Activated CD4-positive, alpha-beta T cell treated with anti-CD3 and anti-CD28 coated beads, Interleukin-2, Interleukin-4, amounts not matched to agents 100 ng/mL and 50 ng/mL, durations not matched to agents 16 hours and 8 hours (primary cell): ENCODE results near the gene CACNA1B.

ENCODE experiments used
- DNase-seq: peaks from one replicate; pipeline ENCODE4 v3.0.0-alpha.2; 2020; ENCODE audit warnings: low spot score

CACNA1B gene

DNA sequence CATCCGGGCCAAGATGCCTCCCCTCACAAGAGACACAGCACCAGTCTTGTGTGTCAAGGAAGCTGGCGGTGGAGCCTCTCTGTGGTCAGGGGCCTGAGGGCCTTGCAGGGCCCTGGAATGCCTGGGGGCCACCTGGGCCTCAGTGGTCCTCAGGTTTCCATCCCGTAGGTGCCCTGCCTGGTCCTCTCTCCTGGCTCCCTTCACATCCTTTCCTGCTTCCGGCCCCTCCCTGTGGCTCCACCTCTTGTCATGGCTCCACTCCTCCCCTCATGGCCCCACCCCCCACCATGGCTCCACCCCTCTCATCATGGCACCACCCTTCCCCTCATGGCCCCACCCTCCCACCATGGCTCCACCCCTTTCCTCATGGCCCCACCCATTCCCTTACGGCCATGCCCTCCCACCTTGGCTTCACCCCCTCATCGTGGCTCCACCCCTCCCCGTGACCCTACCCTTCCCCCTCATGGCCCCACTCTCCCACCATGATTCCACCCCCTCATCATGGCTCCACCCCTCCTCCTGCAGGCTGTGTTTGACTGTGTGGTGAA is 175.8 kb downstream of the CACNA1B start:
- no peak for DNase-seq

GRCh38 chr9:138053996-138054752 is 176.6 kb downstream of the CACNA1B start:
- DNase-seq: no peak

GRCh38 chr9:138057726-138058125 is 180.1 kb downstream of the CACNA1B start:
- DNase-seq: no peak

GRCh38 chr9:138058181-138058580 is 180.6 kb downstream of the CACNA1B start:
- DNase-seq: no peak

DNA sequence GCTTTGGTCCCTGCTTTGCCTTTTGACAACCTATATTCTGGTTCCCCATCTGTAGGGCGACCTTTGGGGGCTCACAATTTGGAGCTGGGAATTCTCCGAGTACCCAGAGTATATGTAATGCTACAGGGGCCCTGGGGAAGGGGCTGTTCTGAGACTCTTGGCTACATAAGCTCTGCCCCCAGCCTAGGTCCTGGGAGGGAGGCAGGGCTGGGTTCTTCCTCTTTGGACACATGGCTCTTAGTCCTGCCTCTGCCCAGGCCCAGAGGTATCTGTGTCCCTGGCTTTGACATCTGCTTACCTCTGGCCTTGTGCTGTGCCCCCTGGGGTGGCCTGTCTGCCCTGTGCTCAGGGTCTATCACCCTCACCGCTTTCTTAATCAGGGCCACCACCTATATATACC is 181.6 kb downstream of the CACNA1B start:
- DNase-seq: no peak

- DNase-seq: no peak
These were observed 182.8 kb downstream of the CACNA1B start for GRCh38 chr9:138060365-138060764.

GRCh38 chr9:138060881-138061280 is 183.3 kb downstream of the CACNA1B start:
- DNase-seq: no peak

- no peak for DNase-seq
These were observed 184.0 kb downstream of the CACNA1B start for GRCh38 chr9:138061631-138062030.

GRCh38 chr9:138062196-138062595 is 184.6 kb downstream of the CACNA1B start:
- DNase-seq: no peak

DNA sequence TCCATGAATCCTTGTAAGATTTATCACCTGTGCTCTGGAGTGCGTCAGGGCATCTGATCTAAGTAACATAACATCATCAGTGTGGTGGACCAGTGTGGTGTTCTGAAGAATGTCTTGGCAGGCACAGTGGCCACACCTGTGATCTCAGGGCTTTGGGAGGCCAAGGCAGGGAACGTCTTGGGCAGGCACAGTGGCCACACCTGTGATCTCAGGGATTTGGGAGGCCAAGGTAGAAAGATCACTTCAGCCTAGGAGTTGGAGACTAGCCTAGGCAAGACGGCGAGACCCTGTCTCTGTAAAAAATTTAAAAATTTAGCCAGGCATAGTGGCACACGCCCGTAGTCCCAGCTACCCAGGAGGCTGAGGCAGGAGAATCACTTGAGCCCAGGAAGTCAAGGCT is 185.5 kb downstream of the CACNA1B start:
- no peak for DNase-seq

- no peak for DNase-seq
These were observed 186.2 kb downstream of the CACNA1B start for GRCh38 chr9:138063785-138064184.

GRCh38 chr9:138064547-138064946 is 187.0 kb downstream of the CACNA1B start:
- DNase-seq: no peak

GRCh38 chr9:138065287-138065686 is 187.7 kb downstream of the CACNA1B start:
- DNase-seq: no peak

- DNase-seq: no peak
These were observed 188.5 kb downstream of the CACNA1B start for GRCh38 chr9:138066049-138066448.

GRCh38 chr9:138067613-138068367 is 190.2 kb downstream of the CACNA1B start:
- no peak for DNase-seq

DNA sequence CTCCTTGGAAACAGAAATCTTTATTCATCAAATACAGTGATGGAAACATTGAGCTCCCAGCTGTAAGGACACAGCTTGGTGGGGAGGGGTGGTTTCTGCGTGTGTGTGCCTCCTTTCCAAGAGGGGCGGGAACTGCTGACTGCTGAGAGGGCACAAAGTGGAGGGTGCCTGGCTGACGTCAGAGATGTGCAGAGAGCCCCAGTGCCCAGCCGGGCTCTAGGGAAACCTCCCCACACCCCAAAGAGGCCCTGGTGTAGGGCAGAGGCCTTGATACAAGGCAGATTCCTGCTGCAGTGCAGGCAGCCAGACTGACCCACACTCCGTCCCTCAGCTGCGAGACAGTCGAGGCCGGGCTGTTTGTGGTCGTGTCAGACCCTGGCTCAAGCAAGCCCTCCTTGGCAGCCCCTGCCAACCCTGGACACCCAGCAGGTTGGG is 191.0 kb downstream of the CACNA1B start:
- DNase-seq: no peak

GRCh38 chr9:138069731-138070456 is 192.3 kb downstream of the CACNA1B start:
- DNase-seq: no peak

DNA sequence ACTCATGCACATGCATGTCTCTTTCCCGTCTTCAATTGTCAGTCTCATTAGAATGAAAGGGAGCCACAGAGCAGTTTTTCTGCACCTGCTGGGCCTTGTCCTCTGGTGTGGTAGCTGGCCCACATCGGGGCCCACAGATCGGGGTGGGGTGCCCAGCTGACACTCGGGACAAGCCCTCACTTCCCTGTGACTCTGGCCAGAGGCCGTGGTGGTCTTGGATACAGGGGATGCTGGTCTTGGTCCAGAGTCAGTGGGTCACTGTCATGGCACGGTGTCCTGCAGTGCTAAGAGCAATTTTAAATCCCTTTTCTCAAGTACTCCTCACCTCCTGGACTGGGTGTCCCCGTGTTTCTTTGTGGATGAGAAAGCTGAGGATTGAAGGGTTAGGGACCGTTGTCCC is 193.2 kb downstream of the CACNA1B start:
- no peak for DNase-seq

GRCh38 chr9:138071292-138071691 is 193.7 kb downstream of the CACNA1B start:
- no peak for DNase-seq

DNA sequence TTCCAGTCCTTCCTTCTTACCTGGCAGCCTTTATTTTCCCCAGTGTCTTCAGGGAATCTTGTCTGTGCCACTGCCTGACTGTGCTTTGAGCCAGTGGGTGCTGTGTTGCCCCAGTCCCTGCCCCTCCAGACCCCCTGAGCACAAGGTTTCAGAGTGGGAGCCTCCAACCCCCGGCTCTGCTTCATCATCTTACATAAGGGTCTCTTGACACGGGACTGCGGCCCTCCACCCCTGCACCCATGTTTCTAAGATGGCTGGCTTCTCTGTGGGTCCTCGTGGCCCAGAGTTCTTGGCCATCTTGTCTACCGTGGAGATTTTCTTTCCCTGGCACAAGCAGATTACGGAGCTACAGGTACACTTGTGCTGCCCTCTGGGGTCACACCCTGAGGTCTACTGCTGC is 194.1 kb downstream of the CACNA1B start:
- no peak for DNase-seq

DNA sequence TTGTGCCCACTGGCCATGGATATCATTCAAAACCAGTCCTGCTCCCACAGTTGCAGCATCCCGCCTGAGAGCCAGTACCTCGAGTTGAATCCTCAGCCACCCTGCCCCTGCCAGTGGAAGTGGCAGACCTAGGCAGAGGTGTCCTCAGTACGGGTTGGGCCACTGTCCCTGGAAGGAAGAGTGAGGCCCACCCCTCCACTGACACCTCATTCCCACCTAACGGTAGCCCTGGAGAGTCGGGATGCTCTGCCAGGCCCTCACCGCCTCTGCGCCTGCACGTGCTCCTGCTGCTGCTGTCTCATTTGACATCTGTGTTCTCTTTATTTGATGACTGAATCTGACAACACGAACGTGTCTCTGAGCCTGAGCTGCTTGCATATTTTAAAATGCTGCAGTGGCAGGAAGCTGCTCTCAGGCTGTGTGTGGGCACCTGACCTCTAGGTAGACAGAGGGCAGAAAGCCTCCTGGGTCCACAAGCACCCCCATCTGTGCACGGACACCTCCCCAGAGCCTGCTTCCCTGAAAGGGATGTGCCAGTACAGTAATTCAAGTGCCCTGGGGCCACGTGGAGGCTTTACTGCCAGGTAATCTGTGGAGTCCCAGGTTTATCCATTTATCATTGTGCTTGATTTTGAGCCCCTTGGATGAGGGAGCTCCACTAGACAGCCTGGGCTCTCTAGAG is 194.7 kb downstream of the CACNA1B start:
- DNase-seq: no peak

- DNase-seq: no peak
These were observed 195.3 kb downstream of the CACNA1B start for GRCh38 chr9:138072897-138073296.
